ENCODE results near the gene LCNL1.

Gene LCNL1

GRCh38 chr9:136973618-136974617 lies 8.9 kb upstream of the LCNL1 start:
- DNase-seq (ENCODE audit: low read depth in 2 of 2): no peak

- no peak for DNase-seq (ENCODE audit: low read depth in 2 of 2)
These were observed 7.8 kb upstream of the LCNL1 start for GRCh38 chr9:136974817-136975535.

- peak in 1 of 2 donors; percentile 20 for DNase-seq (ENCODE audit: low read depth in 2 of 2)
These were observed 7.1 kb upstream of the LCNL1 start for GRCh38 chr9:136975644-136976043.

- DNase-seq (ENCODE audit: low read depth in 2 of 2): no peak
These were observed 5.6 kb upstream of the LCNL1 start, which contains the start of gene PTGDS for GRCh38 chr9:136977223-136977622. PTGDS (plus strand) TSS chr9:136977504; CDS start chr9:136977579, 75 bp downstream.

GRCh38 chr9:136977649-136978072 lies 5.1 kb upstream of the LCNL1 start:
- DNase-seq (ENCODE audit: low read depth in 2 of 2): no peak

GRCh38 chr9:136978073-136978864 lies 4.5 kb upstream of the LCNL1 start:
- DNase-seq (ENCODE audit: low read depth in 2 of 2): peak; percentile 62 to 63

- DNase-seq (ENCODE audit: low read depth in 2 of 2): no peak
These were observed 3.8 kb upstream of the LCNL1 start for GRCh38 chr9:136978865-136979544.

- DNase-seq (ENCODE audit: low read depth in 2 of 2): no peak
These were observed 2.8 kb upstream of the LCNL1 start for GRCh38 chr9:136979769-136980587.

GRCh38 chr9:136980669-136981478 lies 1.9 kb upstream of the LCNL1 start:
- DNase-seq (ENCODE audit: low read depth in 2 of 2): no peak

- DNase-seq (ENCODE audit: low read depth in 2 of 2): no peak
These were observed 1.1 kb upstream of the LCNL1 start for GRCh38 chr9:136981588-136982231.

- no peak for DNase-seq (ENCODE audit: low read depth in 2 of 2)
These were observed 374 bp downstream of the LCNL1 start for GRCh38 chr9:136983167-136983566.

GRCh38 chr9:136983656-136984314 lies 992 bp downstream of the LCNL1 start:
- DNase-seq (ENCODE audit: low read depth in 2 of 2): no peak

- DNase-seq (ENCODE audit: low read depth in 2 of 2): no peak
These were observed 1.8 kb downstream of the LCNL1 start for GRCh38 chr9:136984464-136985026.

- DNase-seq (ENCODE audit: low read depth in 2 of 2): no peak
These were observed 2.3 kb downstream of the LCNL1 start for GRCh38 chr9:136985027-136985602.

- no peak for DNase-seq (ENCODE audit: low read depth in 2 of 2)
These were observed 3.1 kb downstream of the LCNL1 start for GRCh38 chr9:136985853-136986252.

- no peak for DNase-seq (ENCODE audit: low read depth in 2 of 2)
These were observed 6.1 kb downstream of the LCNL1 start for GRCh38 chr9:136988872-136989271.

- DNase-seq (ENCODE audit: low read depth in 2 of 2): no peak
These were observed 7.6 kb downstream of the LCNL1 start for GRCh38 chr9:136990242-136990911.
